Measurements from ENCODE around the gene UPF3B.

GRCh38 chrX:119852382-119853353, at the start of gene UPF3B:
- TF ChIP-seq, protein P1, sequence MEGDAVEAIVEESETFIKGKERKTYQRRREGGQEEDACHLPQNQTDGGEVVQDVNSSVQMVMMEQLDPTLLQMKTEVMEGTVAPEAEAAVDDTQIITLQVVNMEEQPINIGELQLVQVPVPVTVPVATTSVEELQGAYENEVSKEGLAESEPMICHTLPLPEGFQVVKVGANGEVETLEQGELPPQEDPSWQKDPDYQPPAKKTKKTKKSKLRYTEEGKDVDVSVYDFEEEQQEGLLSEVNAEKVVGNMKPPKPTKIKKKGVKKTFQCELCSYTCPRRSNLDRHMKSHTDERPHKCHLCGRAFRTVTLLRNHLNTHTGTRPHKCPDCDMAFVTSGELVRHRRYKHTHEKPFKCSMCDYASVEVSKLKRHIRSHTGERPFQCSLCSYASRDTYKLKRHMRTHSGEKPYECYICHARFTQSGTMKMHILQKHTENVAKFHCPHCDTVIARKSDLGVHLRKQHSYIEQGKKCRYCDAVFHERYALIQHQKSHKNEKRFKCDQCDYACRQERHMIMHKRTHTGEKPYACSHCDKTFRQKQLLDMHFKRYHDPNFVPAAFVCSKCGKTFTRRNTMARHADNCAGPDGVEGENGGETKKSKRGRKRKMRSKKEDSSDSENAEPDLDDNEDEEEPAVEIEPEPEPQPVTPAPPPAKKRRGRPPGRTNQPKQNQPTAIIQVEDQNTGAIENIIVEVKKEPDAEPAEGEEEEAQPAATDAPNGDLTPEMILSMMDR (IDR thresholded peaks at IDR 0.05): peak in 1 of 12 donors; percentile 6
- peak in 1 of 2 donors; percentile 55 for TF ChIP-seq POLR2A (IDR thresholded peaks at IDR 0.05)

Measured in heart left ventricle (tissue), 13 donors.